BLaER1 (cell line): ENCODE data around the gene RS1.
A peak's percentile ranks its signal among the peaks of the same experiment; 100 is the strongest.

ENCODE experiments used
- H3K27ac ChIP-seq: shearing (Covaris generic); formaldehyde crosslinking; 2 replicates; pipeline ENCODE4 v1.8.1; 2022
- H3K27me3 ChIP-seq: shearing (Covaris generic); formaldehyde crosslinking; 2 replicates; pipeline ENCODE4 v1.8.1; 2022
- H3K36me3 ChIP-seq: shearing (Covaris generic); formaldehyde crosslinking; 2 replicates; pipeline ENCODE4 v1.8.1; 2022
- H3K4me1 ChIP-seq: shearing (Covaris generic); formaldehyde crosslinking; 2 replicates; pipeline ENCODE4 v1.8.1; 2022
- H3K4me2 ChIP-seq: shearing (Covaris generic); formaldehyde crosslinking; 2 replicates; pipeline ENCODE4 v1.8.1; 2022
- H3K4me3 ChIP-seq: shearing (Covaris generic); formaldehyde crosslinking; 2 replicates; pipeline ENCODE4 v1.8.1; 2022
- H3K9ac ChIP-seq: shearing (Covaris generic); formaldehyde crosslinking; 2 replicates; pipeline ENCODE4 v1.8.1; 2022
- H3K9me3 ChIP-seq: shearing (Covaris generic); formaldehyde crosslinking; 2 replicates; pipeline ENCODE4 v1.8.1; 2022
- H4K20me1 ChIP-seq: shearing (Covaris generic); formaldehyde crosslinking; 2 replicates; pipeline ENCODE4 v1.8.1; 2022
- Cebpa-rat ChIP-seq: shearing (Covaris generic); IDR thresholded peaks from 2 replicates; pipeline ENCODE4 v1.8.1; 2022

RS1 gene

DNA sequence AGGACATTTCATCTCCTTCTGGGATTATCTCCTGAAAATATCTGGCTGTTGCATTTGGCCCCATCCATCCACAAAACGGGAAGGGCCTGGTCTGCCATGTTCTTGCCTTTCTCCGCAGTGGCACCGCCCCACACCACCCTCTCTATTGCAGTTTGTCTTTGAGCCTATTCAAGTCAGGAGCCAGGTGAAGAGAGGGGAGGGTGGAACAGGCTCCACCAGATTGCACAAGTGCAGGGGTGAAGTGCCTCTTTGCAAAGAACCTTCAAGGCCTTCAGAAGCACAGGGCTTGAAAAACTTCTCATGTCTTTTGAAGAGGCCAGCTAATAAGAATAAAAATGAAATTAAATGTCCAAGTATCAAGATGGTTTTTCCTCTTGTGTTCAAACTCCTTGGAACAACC is 28.7 kb downstream of the RS1 start:
- Histone ChIP-seq H3K27ac (no peak overlapping the region), H3K36me3 (no peaks in the 10 kb centered on the region), H4K20me1 (no peaks in the 10 kb centered on the region), H3K9me3 (no peaks in the 10 kb centered on the region), H3K27me3 (peaks cover 88% of the 10 kb centered on the region), H3K9ac (no peak overlapping the region), H3K4me2 (no peak overlapping the region), H3K4me1 (no peaks in the 10 kb centered on the region), H3K4me3 (no peak overlapping the region)
- no peak for TF ChIP-seq Cebpa-rat

DNA sequence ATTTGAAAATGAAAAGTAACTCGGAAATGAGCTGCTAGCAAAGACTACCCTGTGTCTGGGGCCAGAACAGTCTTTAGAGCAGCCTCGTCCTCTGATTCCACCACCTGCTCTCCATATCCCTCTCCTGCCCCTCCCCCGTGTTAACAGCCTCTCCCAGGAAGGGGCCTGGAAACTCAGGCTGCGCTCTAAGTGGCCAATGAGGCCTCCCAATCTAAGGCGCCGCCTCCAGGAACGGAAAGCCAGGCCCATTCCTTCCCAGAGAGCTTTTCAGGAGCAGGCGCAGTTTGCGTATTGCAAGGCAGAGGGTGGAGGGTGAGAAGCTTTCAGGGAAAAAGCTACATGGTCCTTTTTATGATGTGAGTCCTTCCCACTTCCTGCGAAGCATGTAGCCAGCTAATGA is 31.2 kb downstream of the RS1 start:
- Histone ChIP-seq H3K4me1 (no peaks in the 10 kb centered on the region), H3K4me2 (no peak overlapping the region), H3K36me3 (no peaks in the 10 kb centered on the region), H4K20me1 (no peaks in the 10 kb centered on the region; the same call in 1 of the 2 replicates), H3K27me3 (peaks cover 78% of the 10 kb centered on the region), H3K4me3 (no peak overlapping the region), H3K9me3 (no peaks in the 10 kb centered on the region), H3K27ac (no peak overlapping the region), H3K9ac (no peak overlapping the region)
- TF ChIP-seq Cebpa-rat, result no peak

DNA sequence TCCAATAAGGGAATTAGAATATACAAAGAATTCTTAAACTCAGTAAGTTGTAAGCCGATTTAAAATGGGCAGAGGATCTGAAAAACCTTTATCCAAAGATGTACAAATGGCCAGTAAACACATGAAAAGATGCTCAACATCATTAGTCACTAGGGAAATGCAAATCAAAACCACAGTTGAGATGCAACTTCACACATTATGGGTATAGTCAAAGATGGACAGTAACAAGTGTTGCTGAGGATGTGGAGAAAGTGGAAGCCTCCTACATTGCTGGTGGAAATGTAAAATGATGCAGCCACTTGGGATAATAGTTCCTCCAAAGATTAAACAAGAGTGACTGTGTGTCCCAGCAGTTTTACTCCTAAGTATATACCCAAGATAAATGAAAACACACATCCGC is 32.6 kb downstream of the RS1 start:
- H3K4me2 ChIP-seq, result no peak overlapping the region
- no peak overlapping the region for H3K4me3 ChIP-seq

DNA sequence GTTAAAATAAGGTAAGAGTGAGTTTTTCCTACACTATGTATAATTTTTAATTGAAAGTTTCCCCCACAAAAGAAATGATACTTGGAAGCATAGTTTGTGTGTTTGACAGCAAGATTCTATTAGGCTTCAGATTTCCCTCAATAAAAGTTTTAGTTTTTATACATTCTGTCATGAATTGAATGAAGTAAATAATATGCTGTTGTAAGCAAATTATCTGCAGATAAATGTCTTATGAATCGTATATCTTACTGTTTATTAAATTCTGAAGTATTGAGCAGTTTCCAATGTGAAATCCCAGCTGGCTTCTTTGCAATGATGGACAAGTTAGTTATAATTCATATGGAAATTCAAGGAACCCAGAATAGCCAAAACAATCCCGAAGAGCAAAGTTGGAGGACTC is 33.5 kb downstream of the RS1 start:
- H3K9me3 ChIP-seq, result no peaks in the 10 kb centered on the region
- no peak overlapping the region for H3K4me3 ChIP-seq
- H3K27me3 ChIP-seq, result peaks cover 78% of the 10 kb centered on the region
- no peaks in the 10 kb centered on the region for H3K4me1 ChIP-seq
- no peak for TF ChIP-seq Cebpa-rat
- no peak overlapping the region for H3K9ac ChIP-seq
- H4K20me1 ChIP-seq, result no peaks in the 10 kb centered on the region; the same call in 1 of the 2 replicates
- no peak overlapping the region for H3K4me2 ChIP-seq
- H3K36me3 ChIP-seq, result no peaks in the 10 kb centered on the region
- H3K27ac ChIP-seq, result no peak overlapping the region

More for the DNA sequence above, 32.6 kb downstream of the RS1 start:
- no peaks in the 10 kb centered on the region for H3K9me3 ChIP-seq
- H3K27ac ChIP-seq, result no peak overlapping the region
- no peaks in the 10 kb centered on the region; the same call in 1 of the 2 replicates for H4K20me1 ChIP-seq
- no peak overlapping the region for H3K9ac ChIP-seq
- no peaks in the 10 kb centered on the region for H3K4me1 ChIP-seq
- peaks cover 77% of the 10 kb centered on the region for H3K27me3 ChIP-seq
- TF ChIP-seq Cebpa-rat, result no peak
- H3K36me3 ChIP-seq, result no peaks in the 10 kb centered on the region

DNA sequence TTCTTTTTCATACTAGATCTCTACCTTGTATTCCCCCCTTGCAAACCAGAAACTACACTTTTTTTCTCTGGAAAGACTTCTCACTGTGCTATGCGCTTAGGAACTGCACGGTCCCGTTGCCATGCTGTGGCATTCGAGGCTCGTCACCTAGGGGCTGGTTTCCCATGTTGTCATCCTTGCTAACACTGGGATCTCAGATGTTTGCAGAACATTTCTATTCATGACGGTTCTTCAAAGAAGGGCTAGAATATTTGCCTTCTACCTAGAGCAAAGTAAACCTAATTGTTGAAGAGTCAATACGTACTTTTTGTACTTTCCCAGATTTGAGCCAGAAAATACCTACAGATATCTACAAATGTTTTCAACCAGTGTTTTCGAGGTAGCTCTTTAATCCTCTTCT is 41.0 kb downstream of the RS1 start:
- peaks cover 90% of the 10 kb centered on the region for H3K27me3 ChIP-seq
- H3K9me3 ChIP-seq, result no peaks in the 10 kb centered on the region
- no peaks in the 10 kb centered on the region for H3K4me1 ChIP-seq
- H3K4me3 ChIP-seq, result no peak overlapping the region
- H3K4me2 ChIP-seq, result no peak overlapping the region
- no peaks in the 10 kb centered on the region for H3K36me3 ChIP-seq
- no peak for TF ChIP-seq Cebpa-rat
- H3K27ac ChIP-seq, result no peak overlapping the region
- H3K9ac ChIP-seq, result no peak overlapping the region
- H4K20me1 ChIP-seq, result no peaks in the 10 kb centered on the region

DNA sequence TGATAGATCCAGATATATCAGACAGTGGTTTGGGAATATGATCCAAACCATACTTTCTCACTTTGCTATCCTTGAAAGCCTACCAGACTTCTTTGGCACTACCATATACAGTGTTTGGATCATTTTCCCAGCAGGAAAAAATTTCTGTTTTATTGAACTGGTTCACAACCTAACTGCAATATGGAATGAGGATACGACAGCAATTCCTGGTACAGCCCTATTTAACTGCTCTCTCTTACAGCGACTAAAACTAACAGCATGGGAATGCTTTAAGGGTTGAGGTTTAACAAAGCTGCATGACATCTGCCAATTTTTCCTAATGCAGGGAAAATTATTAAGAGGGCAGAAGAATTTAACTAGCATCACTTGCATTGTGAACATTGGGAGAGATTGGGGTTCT is 47.3 kb downstream of the RS1 start:
- Histone ChIP-seq H3K27me3 (peaks cover 91% of the 10 kb centered on the region), H3K9me3 (no peaks in the 10 kb centered on the region), H3K9ac (no peak overlapping the region), H3K36me3 (no peaks in the 10 kb centered on the region), H3K4me2 (no peak overlapping the region), H4K20me1 (no peaks in the 10 kb centered on the region), H3K27ac (no peak overlapping the region), H3K4me1 (peaks cover 10% of the 10 kb centered on the region), H3K4me3 (no peak overlapping the region)
- no peak for TF ChIP-seq Cebpa-rat

DNA sequence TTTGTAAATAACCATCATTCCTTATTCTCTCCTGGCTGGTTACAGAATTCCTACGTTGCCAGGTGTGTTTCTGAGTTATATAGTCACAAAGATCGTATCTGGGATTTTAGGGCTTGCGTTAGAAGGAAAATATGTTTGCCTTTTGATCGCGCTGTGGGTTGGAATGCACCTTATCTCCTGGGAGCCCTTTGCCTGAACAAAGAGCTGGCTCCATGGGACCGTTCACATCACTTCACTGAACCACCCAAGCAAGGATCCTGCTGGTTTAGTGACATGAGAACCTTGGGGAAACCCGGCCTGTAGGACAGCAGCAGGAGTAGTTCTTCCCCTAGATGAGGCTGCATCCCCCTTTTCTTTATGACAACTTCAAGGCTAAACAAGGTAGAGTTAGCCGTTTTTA is 51.6 kb downstream of the RS1 start:
- Histone ChIP-seq H3K4me1 (peaks cover 10% of the 10 kb centered on the region), H3K9me3 (no peaks in the 10 kb centered on the region), H3K36me3 (no peaks in the 10 kb centered on the region), H4K20me1 (no peaks in the 10 kb centered on the region; the same call in 1 of the 2 replicates), H3K9ac (no peak overlapping the region), H3K4me3 (no peak overlapping the region), H3K27ac (no peak overlapping the region), H3K27me3 (peaks cover 99% of the 10 kb centered on the region), H3K4me2 (peak overlapping the region; percentile 14; the same call in 1 of the 2 replicates)
- TF ChIP-seq Cebpa-rat, result no peak

DNA sequence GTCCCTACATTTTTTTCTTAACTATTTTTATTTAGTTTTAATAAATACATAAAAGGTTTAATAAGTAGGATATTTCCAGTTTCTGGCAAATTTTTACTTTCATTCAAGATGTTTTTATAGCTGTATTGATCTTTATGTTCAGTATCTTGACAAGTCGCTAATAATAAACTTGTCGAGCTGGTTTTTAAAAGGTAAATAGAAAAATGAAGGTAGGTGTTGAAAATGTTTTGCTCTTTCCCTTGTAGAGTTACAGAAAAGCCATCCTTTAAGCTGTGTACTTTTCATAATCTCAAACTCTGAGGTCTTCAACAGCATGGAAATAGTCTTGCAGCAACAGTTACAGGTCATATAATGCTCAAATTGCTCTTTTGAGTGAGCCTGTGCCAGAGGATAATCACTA is 52.6 kb downstream of the RS1 start:
- no peak for TF ChIP-seq Cebpa-rat
- Histone ChIP-seq H4K20me1 (no peaks in the 10 kb centered on the region; the same call in 1 of the 2 replicates), H3K27ac (no peak overlapping the region), H3K4me3 (no peak overlapping the region), H3K9me3 (no peaks in the 10 kb centered on the region), H3K4me2 (no peak overlapping the region), H3K36me3 (no peaks in the 10 kb centered on the region), H3K27me3 (peaks cover 99% of the 10 kb centered on the region), H3K4me1 (peaks cover 10% of the 10 kb centered on the region), H3K9ac (no peak overlapping the region)

DNA sequence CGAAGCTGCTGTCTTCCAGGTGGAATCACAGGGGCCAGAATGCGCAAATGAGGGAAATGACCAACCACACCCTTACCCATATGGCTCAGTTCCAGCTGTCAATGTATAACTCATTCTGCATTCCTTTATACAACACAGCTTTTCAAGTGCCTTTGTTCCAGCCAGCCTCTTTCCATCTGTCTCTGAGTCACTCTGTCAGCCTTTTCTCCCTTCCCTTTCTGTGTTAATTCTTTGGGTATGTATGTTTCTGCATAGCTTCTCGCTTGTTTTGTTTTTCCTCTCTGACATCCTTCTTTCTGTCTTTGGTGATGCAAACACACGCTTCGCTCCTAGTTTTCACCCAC is 54.5 kb downstream of the RS1 start:
- Histone ChIP-seq H3K27ac (no peak overlapping the region), H3K9me3 (no peaks in the 10 kb centered on the region), H3K4me3 (no peak overlapping the region), H4K20me1 (no peaks in the 10 kb centered on the region; the same call in 1 of the 2 replicates), H3K4me1 (peaks cover 10% of the 10 kb centered on the region), H3K36me3 (no peaks in the 10 kb centered on the region), H3K9ac (no peak overlapping the region), H3K27me3 (peaks cover 98% of the 10 kb centered on the region), H3K4me2 (no peak overlapping the region)
- no peak for TF ChIP-seq Cebpa-rat

DNA sequence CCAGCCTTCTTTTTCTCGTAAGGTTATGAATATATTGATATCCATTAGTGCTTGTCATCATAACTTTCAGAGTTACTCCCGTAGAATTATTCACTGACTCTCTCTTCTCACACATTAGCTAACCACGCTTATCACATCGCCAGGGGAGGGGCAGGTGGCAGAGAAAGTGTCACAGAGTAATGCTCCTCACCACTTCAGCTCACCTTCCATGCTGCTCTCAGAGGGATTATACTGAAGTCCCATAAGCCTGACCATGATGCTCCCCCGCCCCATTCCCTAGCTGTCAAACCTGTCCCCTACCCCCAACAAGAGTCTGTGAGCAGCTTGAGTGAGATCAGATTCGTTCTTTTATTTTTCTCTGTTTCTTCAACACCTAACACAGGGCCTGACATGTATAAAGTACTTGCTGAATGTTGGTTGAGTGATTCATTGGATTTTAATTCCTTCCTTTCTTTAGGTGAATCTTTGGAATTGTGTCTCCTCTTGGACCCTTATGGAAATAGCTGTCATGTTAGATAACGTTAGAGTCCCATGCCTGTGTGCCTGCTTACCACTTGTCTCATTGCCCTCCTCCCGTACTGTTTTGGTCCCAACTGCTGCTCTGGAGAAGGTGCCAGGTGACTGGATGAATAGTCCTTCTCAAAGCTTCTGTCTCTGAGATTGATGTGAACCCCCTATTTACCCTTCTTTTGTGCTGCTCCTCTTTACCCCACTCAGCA is 55.1 kb downstream of the RS1 start:
- no peak overlapping the region for H3K9ac ChIP-seq
- H3K9me3 ChIP-seq, result no peaks in the 10 kb centered on the region
- H3K4me2 ChIP-seq, result no peak overlapping the region
- TF ChIP-seq Cebpa-rat, result no peak
- H3K27ac ChIP-seq, result no peak overlapping the region
- no peaks in the 10 kb centered on the region; the same call in 1 of the 2 replicates for H4K20me1 ChIP-seq
- H3K4me3 ChIP-seq, result no peak overlapping the region
- peaks cover 96% of the 10 kb centered on the region for H3K27me3 ChIP-seq
- no peaks in the 10 kb centered on the region for H3K36me3 ChIP-seq
- H3K4me1 ChIP-seq, result peaks cover 10% of the 10 kb centered on the region
